H1 (cell line): ENCODE data around the gene TMED4.

Source experiments
- CBX8 ChIP-seq: fragments of 300-800, 300-1000 bp; sonication (generic); IDR thresholded peaks from 2 replicates; pipeline ENCODE4 v1.7.1; 2016; ENCODE audit warnings: low read depth, low read length, borderline replicate concordance
- EGR1 ChIP-seq: IDR thresholded peaks from 2 replicates; pipeline ENCODE4 v1.6.1; 2011; ENCODE audit warnings: low read depth, low read length, borderline replicate concordance
- MAFK ChIP-seq: IDR thresholded peaks from 2 replicates; pipeline ENCODE4 v1.6.1; 2012; ENCODE audit warnings: low read depth, mild to moderate bottlenecking, improper control_type of control experiment, low read length
- POLR2A ChIP-seq, 2 experiments: IDR thresholded peaks; 1 replicate in 1 of 2; 2 replicates in 1 of 2; pipeline ENCODE4 v1.6.1; 2011; ENCODE audit warnings: low read depth in 2 of 2, low read length in 2 of 2, mild to moderate bottlenecking in 2 of 2; ENCODE audit errors: control extremely low read depth in 1 of 2
- TAF1 ChIP-seq: IDR thresholded peaks from 2 replicates; pipeline ENCODE4 v1.6.1; 2011; ENCODE audit warnings: mild to moderate bottlenecking, low read depth, low read length
- ZNF274 ChIP-seq: IDR thresholded peaks from 2 replicates; pipeline ENCODE4 v1.7.0; 2012; ENCODE audit warnings: low read length, borderline replicate concordance; ENCODE audit errors: extremely low read depth

GRCh38 chr7:44555350-44555749 lies 26.7 kb downstream of the TMED4 start:
- TF ChIP-seq EGR1, result no peak
- no peak for TF ChIP-seq MAFK
- TF ChIP-seq TAF1, result no peak
- TF ChIP-seq ZNF274, result no peak
- no peak for TF ChIP-seq POLR2A (IDR thresholded peaks at IDR 0.05; ENCODE audit: control extremely low read depth in 1 of 2, low read depth in 2 of 2, low read length in 2 of 2)
- no peak for TF ChIP-seq CBX8
